ENCODE data around the gene FBXL16.

- TF ChIP-seq MAX (IDR thresholded peaks at IDR 0.05) = no peak
- TF ChIP-seq USF1 (IDR thresholded peaks at IDR 0.05) = no peak
- TF ChIP-seq CREB1 (IDR thresholded peaks at IDR 0.05; ENCODE audit: low read depth) = no peak
- TF ChIP-seq RAD21 (IDR thresholded peaks at IDR 0.05; ENCODE audit: low read depth) = no peak
- TF ChIP-seq ZBTB7A (IDR thresholded peaks at IDR 0.05; ENCODE audit: low read depth) = no peak
- no peak for TF ChIP-seq TAF1 (IDR thresholded peaks at IDR 0.05; ENCODE audit: low read depth)
These were observed 18.1 kb upstream of the FBXL16 start for GRCh38 chr16:723695-724094.

Data from Ishikawa (cell line).